RWPE2 (cell line): Measurements from ENCODE around the gene LSS.

Experiments used
- ATAC-seq: fragments of 200-7000 bp; cut with Tn5 transposase; 3 replicates; pipeline ENCODE4 v1.9.1; 2021; ENCODE audit warnings: low read depth
- DNase-seq: peaks from one replicate; pipeline ENCODE4 v3.0.0-alpha.2; 2020; ENCODE audit warnings: low spot score
- H3K27ac ChIP-seq: fragments of 450-650 bp; 2 replicates; pipeline ENCODE4 v1.5.1; 2017; ENCODE audit warnings: mild to moderate bottlenecking; ENCODE audit not compliant: poor library complexity, severe bottlenecking
- H3K27me3 ChIP-seq: fragments of 250-450 bp; sonication (Bioruptor Pico); 2 replicates; pipeline ENCODE4 v1.5.1; 2021; ENCODE audit warnings: mild to moderate bottlenecking, moderate library complexity; ENCODE audit not compliant: insufficient read depth, poor library complexity, severe bottlenecking
- H3K36me3 ChIP-seq: fragments of 250-450 bp; sonication (Bioruptor Pico); 2 replicates; pipeline ENCODE4 v1.5.1; 2020; ENCODE audit warnings: low read depth, mild to moderate bottlenecking, moderate library complexity
- H3K4me1 ChIP-seq: fragments of 250-450 bp; sonication (Bioruptor Pico); 2 replicates; pipeline ENCODE4 v1.5.1; 2021; ENCODE audit warnings: mild to moderate bottlenecking, moderate library complexity; ENCODE audit not compliant: insufficient read depth, poor library complexity, severe bottlenecking
- H3K4me3 ChIP-seq: fragments of 250-450 bp; sonication (Bioruptor Pico); 2 replicates; pipeline ENCODE4 v1.5.1; 2021; ENCODE audit warnings: mild to moderate bottlenecking, moderate library complexity; ENCODE audit not compliant: severe bottlenecking
- H3K9me3 ChIP-seq: fragments of 250-450 bp; sonication (Bioruptor Pico); 2 replicates; pipeline ENCODE4 v1.5.1; 2021; ENCODE audit warnings: mild to moderate bottlenecking, moderate library complexity; ENCODE audit not compliant: severe bottlenecking
- TF ChIP-seq, protein P1 (sequence below): fragments of 450-650 bp; IDR thresholded peaks from one replicate; pipeline ENCODE4 v1.5.1; 2017; ENCODE audit warnings: mild to moderate bottlenecking, moderate library complexity; ENCODE audit not compliant: poor library complexity, severe bottlenecking

The LSS gene

DNA sequence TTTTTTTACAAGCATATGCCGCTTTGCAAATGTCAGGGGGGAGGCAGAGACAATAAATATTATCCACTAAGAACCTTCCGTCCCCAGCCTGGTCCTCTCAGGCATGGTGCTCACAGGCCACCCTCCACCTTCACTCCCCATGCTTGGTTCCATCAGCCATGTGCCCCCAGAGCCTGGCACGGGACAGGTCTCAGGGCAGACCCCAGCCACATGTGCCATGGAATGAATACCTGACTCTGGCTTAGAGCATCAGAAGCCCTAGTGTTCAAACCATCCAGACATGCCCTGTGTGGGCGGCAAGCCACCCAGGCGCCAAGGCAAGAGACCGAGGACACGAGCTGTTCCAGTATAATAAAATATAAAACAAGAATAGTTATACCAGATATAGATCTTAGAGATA lies 5.4 kb downstream of the LSS start:
- no peaks in the 10 kb centered on the region for H3K9me3 ChIP-seq
- TF ChIP-seq, protein P1, sequence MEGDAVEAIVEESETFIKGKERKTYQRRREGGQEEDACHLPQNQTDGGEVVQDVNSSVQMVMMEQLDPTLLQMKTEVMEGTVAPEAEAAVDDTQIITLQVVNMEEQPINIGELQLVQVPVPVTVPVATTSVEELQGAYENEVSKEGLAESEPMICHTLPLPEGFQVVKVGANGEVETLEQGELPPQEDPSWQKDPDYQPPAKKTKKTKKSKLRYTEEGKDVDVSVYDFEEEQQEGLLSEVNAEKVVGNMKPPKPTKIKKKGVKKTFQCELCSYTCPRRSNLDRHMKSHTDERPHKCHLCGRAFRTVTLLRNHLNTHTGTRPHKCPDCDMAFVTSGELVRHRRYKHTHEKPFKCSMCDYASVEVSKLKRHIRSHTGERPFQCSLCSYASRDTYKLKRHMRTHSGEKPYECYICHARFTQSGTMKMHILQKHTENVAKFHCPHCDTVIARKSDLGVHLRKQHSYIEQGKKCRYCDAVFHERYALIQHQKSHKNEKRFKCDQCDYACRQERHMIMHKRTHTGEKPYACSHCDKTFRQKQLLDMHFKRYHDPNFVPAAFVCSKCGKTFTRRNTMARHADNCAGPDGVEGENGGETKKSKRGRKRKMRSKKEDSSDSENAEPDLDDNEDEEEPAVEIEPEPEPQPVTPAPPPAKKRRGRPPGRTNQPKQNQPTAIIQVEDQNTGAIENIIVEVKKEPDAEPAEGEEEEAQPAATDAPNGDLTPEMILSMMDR, result no peak
- H3K27ac ChIP-seq, result no peak overlapping the region
- ATAC-seq, result no peak
- no peaks in the 10 kb centered on the region for H3K27me3 ChIP-seq
- H3K4me3 ChIP-seq, result no peak overlapping the region
- peaks cover 76% of the 10 kb centered on the region for H3K36me3 ChIP-seq
- DNase-seq, result no peak
- H3K4me1 ChIP-seq, result peaks cover 9% of the 10 kb centered on the region

DNA sequence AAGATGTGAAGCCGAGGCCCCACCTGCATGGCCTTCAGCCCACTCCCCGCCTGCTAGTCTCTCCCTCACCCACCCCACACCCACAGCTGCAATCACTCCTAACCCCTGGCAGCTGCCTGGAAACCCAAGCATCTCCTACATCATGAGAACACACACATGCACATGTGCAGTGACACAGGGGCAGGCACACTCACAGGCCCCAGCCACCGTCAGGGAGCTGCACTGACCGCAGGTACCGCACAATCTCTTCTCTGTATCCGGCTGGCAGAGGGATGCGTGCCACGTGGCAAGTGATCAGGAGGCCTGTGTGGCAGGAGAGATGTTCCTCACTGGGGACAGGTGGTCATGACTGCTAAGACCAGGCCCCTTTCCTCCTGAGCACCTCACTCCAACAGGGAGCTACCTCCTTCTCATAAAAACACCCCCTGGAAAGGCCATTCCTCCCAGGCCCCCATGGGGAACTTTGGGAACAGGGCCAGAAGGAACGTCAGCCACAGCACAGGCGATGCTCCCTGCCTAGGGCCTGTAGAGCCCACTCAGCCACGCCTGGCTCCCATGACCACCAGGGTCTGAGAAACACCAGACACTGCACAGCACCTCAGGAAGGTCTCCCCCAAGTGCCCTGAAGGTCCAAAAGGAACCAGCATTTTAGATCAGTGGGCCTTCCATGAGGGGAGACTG lies 6.0 kb downstream of the LSS start:
- H3K36me3 ChIP-seq, result peaks cover 79% of the 10 kb centered on the region
- H3K9me3 ChIP-seq, result no peaks in the 10 kb centered on the region
- H3K4me1 ChIP-seq, result peaks cover 9% of the 10 kb centered on the region
- TF ChIP-seq, protein P1, result no peak
- no peak overlapping the region for H3K27ac ChIP-seq
- DNase-seq (no peak), ATAC-seq (no peak)
- H3K4me3 ChIP-seq, result no peak overlapping the region
- no peaks in the 10 kb centered on the region for H3K27me3 ChIP-seq

DNA sequence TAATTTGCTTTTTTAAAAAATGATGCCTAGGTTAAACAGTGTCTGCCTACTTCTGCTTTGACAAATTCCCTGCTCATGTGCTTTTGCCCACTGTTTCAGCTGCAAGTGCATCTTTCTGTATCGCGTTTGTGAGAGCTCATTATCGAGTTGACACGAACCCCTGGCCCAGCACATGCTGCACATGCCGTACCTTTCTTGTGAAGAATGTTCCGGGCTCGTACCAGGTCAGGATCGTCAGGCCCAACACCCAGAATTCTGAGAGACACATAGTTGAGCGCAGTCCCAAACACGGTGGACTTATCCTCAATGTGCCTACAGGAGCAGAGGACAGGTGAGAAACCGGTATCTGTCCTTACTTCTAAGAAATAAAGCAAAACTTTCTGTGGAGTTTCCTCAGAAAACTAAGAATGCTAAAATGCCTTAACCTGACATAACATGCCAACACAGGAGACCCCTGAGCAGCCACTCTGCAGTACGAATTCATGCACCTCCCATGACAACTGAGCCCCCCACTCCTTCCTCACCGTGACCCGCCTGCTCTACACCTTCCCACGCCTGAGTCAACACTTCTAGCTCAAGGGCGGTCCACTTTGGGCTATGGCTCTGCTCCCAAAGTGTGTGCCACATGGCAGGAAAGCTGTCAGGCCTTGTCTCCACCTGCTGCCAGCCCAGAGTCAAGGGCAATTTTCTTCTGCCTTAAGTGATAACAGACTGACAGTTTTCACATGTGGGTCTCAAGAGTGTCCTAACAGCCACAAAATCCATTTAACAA lies 6.7 kb downstream of the LSS start:
- no peak overlapping the region for H3K27ac ChIP-seq
- H3K36me3 ChIP-seq, result peaks cover 84% of the 10 kb centered on the region
- H3K4me3 ChIP-seq, result no peak overlapping the region
- no peaks in the 10 kb centered on the region for H3K27me3 ChIP-seq
- TF ChIP-seq, protein P1, result no peak
- peaks cover 6% of the 10 kb centered on the region for H3K4me1 ChIP-seq
- DNase-seq (no peak), ATAC-seq (no peak)
- no peaks in the 10 kb centered on the region for H3K9me3 ChIP-seq

DNA sequence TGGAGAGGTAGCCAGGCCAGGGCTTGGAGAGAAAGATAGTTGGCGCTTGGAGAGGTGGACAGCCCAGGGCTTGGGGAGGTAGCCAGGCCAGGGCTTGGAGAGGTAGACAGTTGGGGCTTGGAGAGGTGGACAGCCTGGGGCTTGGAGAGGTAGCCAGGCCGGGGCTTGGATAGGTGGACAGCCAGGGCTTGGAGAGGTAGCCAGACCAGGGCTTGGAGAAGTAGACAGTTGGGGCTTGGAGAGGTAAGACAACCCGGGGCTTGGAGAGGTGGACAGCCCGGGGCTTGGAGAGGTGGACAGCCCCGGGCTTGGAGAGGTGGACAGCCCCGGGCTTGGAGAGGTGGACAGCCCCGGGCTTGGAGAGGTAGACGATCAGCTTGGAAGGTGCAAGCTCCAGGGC lies 7.7 kb downstream of the LSS start:
- Histone ChIP-seq H3K36me3 (peaks cover 89% of the 10 kb centered on the region), H3K27me3 (no peaks in the 10 kb centered on the region)
- TF ChIP-seq, protein P1, result no peak

More for the DNA sequence above, 7.7 kb downstream of the LSS start:
- no peaks in the 10 kb centered on the region for H3K9me3 ChIP-seq
- ATAC-seq (no peak), DNase-seq (no peak)
- no peak overlapping the region for H3K4me3 ChIP-seq
- no peaks in the 10 kb centered on the region for H3K4me1 ChIP-seq
- no peak overlapping the region for H3K27ac ChIP-seq
